Esophagus squamous epithelium (tissue), 5 donors: Measurements from ENCODE around the gene VAV3. TPM values are rescaled to one million over a fixed set of nuclear protein-coding genes. Genes with fewer than 3 reads are reported as not detected.

Experiments used
- DNase-seq: peaks from one replicate; lab custom pipeline; 2025; lab: John Stamatoyannopoulos, UW
- H3K27ac ChIP-seq, 4 donors: fragments of 200-600 bp; sonication (generic); one replicate each; pipeline ENCODE4 v1.5.1; 2016 to 2019; ENCODE audit warnings: mild to moderate bottlenecking in 1 of 4
- H3K27me3 ChIP-seq, 4 donors: fragments of 200-600 bp; sonication (generic); 1 replicate in 3 of 4; 2 replicates in 1 of 4; pipeline versions ENCODE4 v1.5.1 to v1.6.0; 2017 to 2021; ENCODE audit warnings: antibody characterized with exemption in 1 of 4
- H3K36me3 ChIP-seq, 3 donors: fragments of 200-600 bp; sonication (generic); one replicate each; pipeline ENCODE4 v1.5.1; 2016 to 2019
- H3K4me1 ChIP-seq, 3 donors: fragments of 200-600 bp; sonication (generic); one replicate each; pipeline ENCODE4 v1.5.1; 2017 to 2019
- H3K4me3 ChIP-seq, 4 donors: fragments of 200-600 bp; sonication (generic); 1 replicate in 3 of 4; 2 replicates in 1 of 4; pipeline ENCODE4 v1.5.1; 2016 to 2019; ENCODE audit warnings: mild to moderate bottlenecking in 2 of 4, moderate library complexity in 1 of 4
- H3K9me3 ChIP-seq, 3 donors: fragments of 200-600 bp; sonication (generic); one replicate each; pipeline ENCODE4 v1.5.1; 2016 to 2019
- CTCF ChIP-seq, 6 experiments: fragments of 450-650 bp in 4 of 6; fragments of 200-600 bp in 2 of 6; sonication (generic) in 2 of 6; IDR thresholded peaks; one replicate each; pipeline ENCODE4 v1.5.1; 2016 to 2019; ENCODE audit warnings: antibody characterized with exemption in 6 of 6, mild to moderate bottlenecking in 4 of 6, moderate library complexity in 4 of 6
- POLR2A ChIP-seq, 4 donors: fragments of 450-650 bp; IDR thresholded peaks; one replicate each; pipeline ENCODE4 v1.6.1; 2017; ENCODE audit warnings: antibody characterized with exemption in 4 of 4, mild to moderate bottlenecking in 4 of 4, moderate library complexity in 3 of 4
- WGBS, 2 donors: methylation state at CpG; one replicate each; pipeline ENCODE4 v1.1.5; 2018; 5-methylcytosine and 5-hydroxymethylcytosine counted together
- intact Hi-C: fragments of 100-400 bp; cut with DNase I; formaldehyde crosslinking; loops from one replicate; pipeline ENCODE4 v1.15.0; 2022
- total RNA-seq, 4 donors: library from RNA; depleted of rRNA; stranded (reverse); fragments of >200 nt; gene quantifications; one replicate each; pipeline ENCODE4 v1.1.0, GENCODE V29; 2016
- donor health status: DM: yes; HTN: yes; CAD: no.

Gene VAV3
- total RNA-seq, 4 donors from 2014 or later: 43.4 to 126 (median 76.9) TPM

DNA sequence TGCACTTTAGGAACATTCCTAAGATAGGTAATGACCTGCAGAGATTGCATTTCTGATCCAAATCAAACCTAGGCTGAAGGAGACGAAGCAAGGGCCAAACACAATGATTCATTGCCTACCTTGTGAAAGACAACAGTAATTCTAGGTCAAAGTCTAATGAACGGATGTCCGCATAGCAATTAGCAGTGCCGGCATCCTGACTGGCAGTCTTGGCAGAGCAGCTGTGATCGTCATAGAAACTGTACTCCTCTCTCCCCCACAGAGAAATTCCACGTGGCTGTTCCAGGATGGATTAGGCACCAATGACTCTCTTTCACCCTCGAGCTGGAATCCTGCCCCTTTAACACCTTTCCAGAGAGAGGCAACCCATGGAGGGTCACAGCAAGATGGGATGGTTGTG lies 28.9 kb upstream of the VAV3 start:
- Histone ChIP-seq H3K36me3 (no peaks in the 10 kb centered on the region), H3K4me1 (no peaks in the 10 kb centered on the region)
- WGBS, 2 donors: 28 to 54% methylated on average over 7 of the region's 7 CpGs

DNA sequence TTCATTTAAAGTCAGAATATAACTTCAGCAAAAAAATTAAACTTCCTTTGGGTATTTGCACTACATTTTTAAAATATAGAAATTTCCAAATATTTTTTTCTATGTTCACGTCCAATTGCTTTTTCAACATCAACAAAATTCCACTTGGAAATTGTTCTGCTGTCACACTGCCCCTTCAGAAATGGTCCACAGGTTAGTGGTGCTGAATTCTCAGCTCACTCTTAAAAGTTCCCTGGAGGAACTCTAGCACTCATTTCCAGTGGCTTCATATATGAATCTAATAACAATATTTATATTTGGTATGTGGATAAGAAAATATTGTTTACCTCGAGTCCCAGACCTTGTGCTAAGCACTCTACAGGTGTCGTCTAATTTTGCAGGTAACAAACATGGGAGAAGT lies 27.4 kb upstream of the VAV3 start:
- H3K4me3 ChIP-seq: no peak overlapping the region
- no peak for DNase-seq
- H3K36me3 ChIP-seq: no peaks in the 10 kb centered on the region
- TF ChIP-seq POLR2A (IDR thresholded peaks at IDR 0.05) (no peak), CTCF (IDR thresholded peaks at IDR 0.05) (no peak)
- H3K4me1 ChIP-seq: no peaks in the 10 kb centered on the region
- intact Hi-C loops: no loop called here
- H3K27ac ChIP-seq: no peak overlapping the region
- H3K9me3 ChIP-seq: no peaks in the 10 kb centered on the region
- no peaks in the 10 kb centered on the region for H3K27me3 ChIP-seq
- WGBS, 2 donors: 78 to 89% methylated on average over 3 of the region's 3 CpGs

More for the DNA sequence above, 28.9 kb upstream of the VAV3 start:
- intact Hi-C loops: no loop called here
- H3K4me3 ChIP-seq: no peak overlapping the region
- no peak for DNase-seq
- TF ChIP-seq CTCF (IDR thresholded peaks at IDR 0.05): no peak
- TF ChIP-seq POLR2A (IDR thresholded peaks at IDR 0.05): no peak
- no peaks in the 10 kb centered on the region for H3K9me3 ChIP-seq
- no peak overlapping the region for H3K27ac ChIP-seq
- no peaks in the 10 kb centered on the region for H3K27me3 ChIP-seq

DNA sequence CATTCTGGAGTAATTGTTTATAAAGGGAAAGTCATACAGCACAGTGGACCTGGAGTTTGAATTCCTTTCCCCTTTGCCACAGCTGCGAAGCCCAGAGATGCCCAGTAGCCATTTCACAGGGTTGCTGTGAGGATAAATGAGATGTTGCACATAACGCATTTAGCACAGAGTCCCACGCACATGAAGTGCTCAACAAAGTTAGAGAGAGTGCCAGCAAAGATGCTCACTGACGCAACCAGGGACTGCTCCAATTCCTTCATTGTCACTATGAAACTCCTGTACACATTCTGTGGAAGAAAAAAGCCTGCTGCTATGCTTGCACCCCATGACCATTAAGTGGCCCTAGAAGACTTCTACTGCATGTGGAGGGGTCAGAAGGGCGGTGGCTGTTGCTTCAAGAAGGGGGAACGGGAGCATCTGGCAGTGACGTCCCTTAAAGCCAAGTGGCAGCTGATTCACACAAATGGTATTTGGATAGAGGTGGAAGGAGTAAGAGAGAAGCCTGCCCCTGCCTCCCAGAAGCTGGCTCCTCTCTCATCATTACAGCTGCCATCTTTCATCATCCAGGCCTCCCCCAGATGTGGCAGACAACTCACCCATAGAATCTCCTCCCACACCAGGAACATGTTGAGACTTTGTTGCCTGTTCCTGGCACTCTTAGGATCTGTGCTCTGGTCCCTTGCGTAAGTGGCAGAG lies 26.5 kb upstream of the VAV3 start:
- intact Hi-C loops: no loop called here
- Histone ChIP-seq H3K9me3 (no peaks in the 10 kb centered on the region), H3K4me1 (no peaks in the 10 kb centered on the region), H3K27me3 (no peaks in the 10 kb centered on the region), H3K4me3 (no peak overlapping the region), H3K27ac (no peak overlapping the region), H3K36me3 (no peaks in the 10 kb centered on the region)
- TF ChIP-seq CTCF (IDR thresholded peaks at IDR 0.05) (no peak), POLR2A (IDR thresholded peaks at IDR 0.05) (no peak)
- no peak for DNase-seq
- WGBS, 2 donors: 60 to 73% methylated on average over 6 to 8 of the region's 8 CpGs

DNA sequence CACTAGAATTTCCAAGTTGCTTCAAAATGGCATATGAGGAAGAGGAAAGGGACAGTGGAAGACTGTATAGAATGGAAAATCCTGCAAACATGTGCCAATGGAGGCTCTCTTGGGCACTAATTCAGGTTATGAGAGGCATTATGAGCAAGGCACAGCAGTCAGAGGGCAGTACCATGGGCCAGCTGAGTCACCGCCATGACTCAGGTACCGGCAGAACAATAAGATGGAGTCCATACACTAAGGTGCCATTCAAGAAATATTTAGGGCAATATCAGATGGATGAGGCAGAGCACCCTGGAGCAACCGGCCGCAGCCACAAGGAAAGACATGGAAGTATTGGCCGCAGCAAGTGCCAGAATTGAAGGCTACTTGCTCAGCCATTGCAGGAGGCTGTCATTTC lies 25.6 kb upstream of the VAV3 start:
- Histone ChIP-seq H3K4me1 (no peaks in the 10 kb centered on the region), H3K27ac (no peak overlapping the region), H3K4me3 (no peak overlapping the region), H3K9me3 (no peaks in the 10 kb centered on the region), H3K36me3 (no peaks in the 10 kb centered on the region), H3K27me3 (no peaks in the 10 kb centered on the region)
- intact Hi-C loops: no loop called here
- DNase-seq: no peak
- TF ChIP-seq POLR2A (IDR thresholded peaks at IDR 0.05): no peak
- no peak for TF ChIP-seq CTCF (IDR thresholded peaks at IDR 0.05)
- WGBS, 2 donors: 78 to 82% methylated on average over 3 to 5 of the region's 5 CpGs

GRCh38 chr1:107981277-107981676 lies 16.3 kb upstream of the VAV3 start:
- no peak for DNase-seq
- H3K9me3 ChIP-seq: no peaks in the 10 kb centered on the region
- TF ChIP-seq POLR2A (IDR thresholded peaks at IDR 0.05) (no peak), CTCF (IDR thresholded peaks at IDR 0.05) (no peak)
- no peaks in the 10 kb centered on the region for H3K36me3 ChIP-seq
- H3K27ac ChIP-seq: no peak overlapping the region
- 78 to 80% methylated on average over 7 of the region's 7 CpGs for WGBS, 2 donors
- intact Hi-C loops: no loop called here
- peaks cover 0 to 5% (median 0%) of the 10 kb centered on the region in 4 donors for H3K27me3 ChIP-seq
- H3K4me1 ChIP-seq: no peaks in the 10 kb centered on the region
- H3K4me3 ChIP-seq: no peak overlapping the region
